HG02588 (cell line): ENCODE results near the gene RNF213.
"Not testable (repeated sequence)": the region's sequence is repeated elsewhere in the genome, so short reads cannot be mapped to it uniquely, and the experiment has no call there.

ENCODE experiments used
- ATAC-seq: cut with Tn5 transposase; IDR thresholded peaks from one replicate; pipeline ENCODE4 v1.9.1; 2021; ENCODE audit warnings: mild to moderate bottlenecking, moderate library complexity; ENCODE audit not compliant: unreplicated experiment

RNF213 gene

DNA sequence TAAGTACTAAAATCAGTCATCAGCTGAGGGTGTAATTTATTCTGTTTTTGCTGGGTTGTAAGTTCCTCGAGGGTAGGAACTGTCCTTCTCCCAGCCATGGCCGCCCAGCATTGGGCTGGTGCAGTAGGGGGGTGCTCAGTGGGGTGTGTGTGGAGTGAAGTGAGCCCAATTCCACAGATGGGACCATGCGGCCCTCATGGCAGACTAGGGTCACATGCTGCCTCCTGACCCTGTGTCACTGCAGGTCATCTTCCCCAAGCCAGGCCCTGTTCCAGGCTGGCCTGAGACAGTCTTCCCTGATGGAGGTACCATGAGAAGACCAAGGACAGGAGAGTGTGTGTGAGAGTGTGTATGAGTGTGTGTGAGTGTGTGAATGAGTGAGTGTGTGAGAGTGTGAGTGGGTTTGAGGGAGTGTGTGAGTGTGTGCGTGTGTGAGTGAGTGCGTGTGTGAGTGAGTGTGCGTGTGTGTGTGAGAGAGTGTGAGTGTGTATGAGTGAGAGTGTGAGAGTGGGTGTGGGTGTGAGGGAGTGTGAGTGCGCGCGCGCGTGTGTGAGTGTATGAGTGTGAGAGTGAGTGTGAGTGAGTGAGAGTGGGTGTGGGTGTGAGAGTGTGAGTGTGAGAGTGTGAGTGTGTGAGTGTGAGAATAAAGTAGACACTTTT is 36.7 kb upstream of the RNF213 start:
- ATAC-seq, result no peak

DNA sequence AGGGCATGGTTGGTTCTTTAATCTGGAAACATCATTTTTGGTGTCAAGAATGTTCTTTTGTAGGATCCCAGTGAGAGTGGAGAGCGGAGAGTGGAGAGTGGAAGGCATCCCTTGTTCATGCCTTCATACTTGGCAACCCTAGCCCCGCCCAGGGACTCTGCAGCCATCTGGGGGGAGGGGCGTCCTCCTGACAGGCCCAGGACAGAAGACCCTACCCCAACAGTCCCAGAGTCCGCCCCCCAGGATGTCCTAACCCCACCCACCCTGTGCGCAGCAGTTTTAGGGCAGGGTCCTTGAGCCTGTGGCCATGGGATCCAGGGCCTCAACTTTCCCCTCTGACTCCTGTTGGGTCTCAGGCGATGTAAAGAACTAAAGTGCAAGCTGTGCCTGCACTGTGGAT is 36.0 kb upstream of the RNF213 start:
- no peak for ATAC-seq

DNA sequence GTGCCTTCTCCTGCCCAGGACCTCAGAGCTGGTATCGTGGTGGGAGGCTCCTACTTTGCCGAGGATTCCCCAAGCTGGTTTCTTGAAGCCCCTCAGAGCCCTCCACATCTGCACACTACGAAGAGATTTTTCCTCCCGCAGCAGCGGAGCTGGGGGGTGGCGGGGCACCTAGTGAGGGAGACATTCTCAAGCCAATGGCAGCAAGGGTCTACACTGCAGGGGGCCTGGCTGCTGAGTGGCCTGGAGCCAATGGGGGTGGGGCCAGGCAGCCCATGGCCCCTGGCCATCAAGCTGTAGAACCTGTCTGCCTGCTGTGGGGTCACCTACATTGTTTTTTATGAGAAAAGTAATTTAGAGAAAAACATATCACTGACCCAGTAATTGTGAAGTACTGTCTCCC is 35.4 kb upstream of the RNF213 start:
- ATAC-seq, result no peak

GRCh38 chr17:80227156-80227555 is 33.5 kb upstream of the RNF213 start:
- no peak for ATAC-seq

DNA sequence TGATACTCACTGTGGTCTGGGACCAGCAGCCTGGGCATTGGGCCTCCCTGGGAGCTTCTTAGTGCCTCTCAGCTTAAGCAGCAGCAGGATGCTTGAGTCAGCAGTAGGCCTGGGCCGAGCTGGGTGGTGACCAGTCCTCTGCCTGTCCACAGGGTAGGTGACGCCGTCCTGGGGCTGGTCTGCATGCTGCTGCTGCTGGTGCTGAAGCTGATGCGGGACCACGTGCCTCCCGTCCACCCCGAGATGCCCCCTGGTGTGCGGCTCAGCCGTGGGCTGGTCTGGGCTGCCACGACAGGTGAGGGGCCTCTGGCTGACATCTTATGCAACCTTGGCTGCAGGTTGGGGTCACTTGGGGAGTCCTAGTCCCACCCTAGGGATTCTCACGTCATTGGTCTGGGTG is 33.0 kb upstream of the RNF213 start:
- ATAC-seq, result no peak

DNA sequence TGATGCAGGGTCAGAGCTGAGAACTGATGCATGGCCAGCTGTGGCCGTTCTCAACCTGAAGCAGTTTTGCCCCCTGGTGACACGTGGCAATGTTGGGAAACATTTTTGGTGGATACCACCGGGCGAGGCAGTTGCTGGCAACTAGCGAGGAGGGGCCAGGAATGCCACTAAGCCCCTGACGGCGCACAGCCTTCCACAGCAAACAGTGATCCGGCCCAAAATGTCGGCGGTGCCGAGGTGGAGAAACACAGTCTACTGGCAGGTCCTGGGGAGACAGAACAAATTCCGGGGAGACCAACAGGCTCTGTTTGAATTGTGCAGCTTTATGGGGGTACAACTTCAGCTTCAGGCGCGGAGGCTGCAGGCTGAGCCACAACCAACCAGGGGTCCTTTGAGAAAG is 32.2 kb upstream of the RNF213 start:
- no peak for ATAC-seq

- no peak for ATAC-seq
Observed at GRCh38 chr17:80229011-80229410, 31.6 kb upstream of the RNF213 start.

- ATAC-seq, result no peak
Observed at GRCh38 chr17:80232438-80232837, 28.2 kb upstream of the RNF213 start.

DNA sequence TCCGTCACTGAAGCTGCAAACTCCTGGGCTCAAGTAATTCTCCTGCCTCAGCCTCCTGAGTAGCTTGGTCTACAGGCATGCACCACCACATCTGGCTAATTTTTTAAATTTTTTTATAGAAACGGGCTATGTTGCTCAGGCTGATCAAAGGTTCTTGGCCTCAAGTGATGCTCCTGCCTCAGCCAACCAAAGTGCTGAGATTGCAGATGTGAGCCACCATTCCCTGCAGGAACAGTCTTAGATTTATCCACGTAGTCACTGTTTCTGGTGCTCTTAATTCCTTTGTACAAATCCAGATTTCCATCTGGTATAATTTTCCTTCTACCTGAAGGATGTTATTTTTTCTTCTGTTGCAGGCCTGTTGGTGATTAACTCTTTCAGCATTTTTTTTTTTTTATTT is 27.4 kb upstream of the RNF213 start:
- no peak for ATAC-seq

DNA sequence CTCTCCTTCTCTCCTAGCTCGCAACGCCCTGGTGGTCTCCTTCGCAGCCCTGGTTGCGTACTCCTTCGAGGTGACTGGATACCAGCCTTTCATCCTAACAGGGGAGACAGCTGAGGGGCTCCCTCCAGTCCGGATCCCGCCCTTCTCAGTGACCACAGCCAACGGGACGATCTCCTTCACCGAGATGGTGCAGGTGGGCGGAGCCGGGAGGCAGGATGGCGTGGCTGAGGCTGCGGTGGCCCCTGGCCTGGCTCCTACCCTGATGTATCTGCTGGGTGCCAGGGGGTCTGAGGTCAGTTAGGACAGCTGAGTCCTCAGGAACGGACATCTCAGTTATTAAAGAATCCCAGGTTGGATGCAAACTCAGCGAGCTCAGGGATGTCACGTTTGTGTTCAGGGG is 23.7 kb upstream of the RNF213 start:
- ATAC-seq, result no peak

DNA sequence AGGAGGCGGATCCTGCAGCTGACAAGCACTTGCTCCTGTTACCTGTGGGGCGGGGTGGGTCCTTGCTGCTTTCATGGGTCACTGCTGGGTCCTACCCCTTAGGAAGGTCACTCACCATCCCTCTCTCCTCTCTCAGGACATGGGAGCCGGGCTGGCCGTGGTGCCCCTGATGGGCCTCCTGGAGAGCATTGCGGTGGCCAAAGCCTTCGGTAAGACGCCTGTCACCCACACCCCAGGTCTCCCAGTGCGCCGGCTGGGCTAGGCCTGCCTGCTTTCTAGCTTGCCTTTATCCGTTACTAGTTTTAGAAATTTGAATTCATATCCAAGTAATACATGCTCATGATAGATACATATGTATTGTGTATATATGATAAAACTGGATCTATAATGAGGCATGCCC is 23.3 kb upstream of the RNF213 start:
- no peak for ATAC-seq

DNA sequence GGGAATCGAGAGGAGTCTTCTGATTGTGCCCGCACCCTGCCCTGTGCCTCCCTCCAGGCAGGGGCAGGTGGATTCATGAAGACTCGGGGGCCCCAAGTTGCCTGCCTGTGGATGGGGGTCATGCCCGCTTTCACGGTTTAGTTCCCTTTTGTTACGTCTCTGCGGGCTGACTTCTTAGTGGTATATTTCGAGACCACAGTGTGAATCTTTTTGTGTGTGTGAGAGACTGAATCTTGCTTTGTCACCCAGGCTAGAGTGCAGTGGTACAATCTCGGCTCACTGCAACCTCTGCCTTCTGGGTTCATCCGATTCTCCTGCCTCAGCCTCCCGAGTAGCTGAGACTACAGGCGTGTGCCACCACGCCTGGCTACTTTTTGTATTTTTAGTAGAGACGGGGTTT is 18.1 kb upstream of the RNF213 start:
- ATAC-seq, result no peak

DNA sequence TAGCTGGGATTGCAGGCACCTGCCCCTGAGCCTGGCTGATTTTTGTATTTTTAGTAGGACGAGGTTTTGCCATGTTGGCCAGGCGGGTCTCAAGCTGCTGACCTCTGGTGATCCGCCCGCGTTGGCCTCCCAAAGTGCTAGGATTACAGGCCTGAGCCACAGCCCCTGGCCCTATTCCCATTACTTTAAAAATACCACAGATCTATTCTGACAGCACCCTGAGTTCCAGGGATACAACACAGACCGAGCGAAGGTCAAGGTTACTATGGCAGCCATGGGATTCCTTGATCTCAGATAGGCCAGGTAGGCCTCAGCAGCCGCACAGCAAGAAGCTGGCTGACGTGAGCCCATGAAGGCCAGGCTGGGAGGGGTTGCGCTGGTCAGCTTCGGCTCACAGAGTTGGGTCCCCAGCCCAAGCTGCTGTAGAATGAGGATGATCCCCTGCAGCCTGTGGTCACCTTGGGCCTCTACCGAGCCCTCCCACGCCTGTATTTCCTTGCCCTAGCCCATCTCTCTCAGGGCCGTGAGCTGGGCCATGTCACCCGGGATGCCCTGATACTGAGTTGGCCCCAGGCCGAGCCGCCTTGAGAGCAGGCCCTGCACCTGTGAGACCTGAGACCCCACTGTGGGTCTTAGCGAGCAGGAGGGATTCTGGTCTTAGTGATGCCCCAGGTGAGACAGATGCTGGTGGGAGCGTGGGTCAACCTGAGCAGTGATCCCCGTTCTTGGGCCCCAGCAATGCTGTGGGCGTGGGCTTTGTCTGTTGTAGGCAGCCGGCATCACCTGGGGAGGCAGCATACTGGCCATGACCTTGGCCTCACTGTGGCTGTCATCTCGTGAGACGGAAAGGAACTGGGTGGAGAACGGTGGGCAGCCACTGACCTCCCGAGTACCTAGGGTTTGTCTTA is 16.9 kb upstream of the RNF213 start:
- ATAC-seq, result no peak

DNA sequence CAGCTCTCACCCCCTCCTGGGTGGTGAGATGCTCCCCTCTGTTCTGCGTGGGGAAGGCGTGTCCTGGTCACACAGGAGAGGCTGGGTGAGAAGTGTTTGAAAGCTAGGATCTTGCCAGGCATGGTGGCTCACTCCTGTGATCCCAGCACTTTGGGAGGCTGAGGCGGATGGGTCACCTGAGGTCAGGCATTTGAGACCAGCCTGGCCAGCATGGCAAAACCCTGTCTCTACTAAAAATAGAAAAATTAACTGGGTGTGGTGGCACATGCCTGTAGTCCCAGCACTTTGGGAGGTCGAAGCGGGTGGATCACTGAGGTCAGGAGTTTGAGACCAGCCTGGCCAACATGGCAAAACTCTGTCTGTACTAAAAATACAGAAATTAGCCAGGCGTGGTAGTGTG is 16.2 kb upstream of the RNF213 start:
- ATAC-seq, result not testable (repeated sequence)

GRCh38 chr17:80244871-80245509 is 15.7 kb upstream of the RNF213 start:
- no peak for ATAC-seq

- ATAC-seq, result no peak
Observed at GRCh38 chr17:80245566-80246265, 14.9 kb upstream of the RNF213 start.

GRCh38 chr17:80246266-80246681 is 14.4 kb upstream of the RNF213 start:
- no peak for ATAC-seq

DNA sequence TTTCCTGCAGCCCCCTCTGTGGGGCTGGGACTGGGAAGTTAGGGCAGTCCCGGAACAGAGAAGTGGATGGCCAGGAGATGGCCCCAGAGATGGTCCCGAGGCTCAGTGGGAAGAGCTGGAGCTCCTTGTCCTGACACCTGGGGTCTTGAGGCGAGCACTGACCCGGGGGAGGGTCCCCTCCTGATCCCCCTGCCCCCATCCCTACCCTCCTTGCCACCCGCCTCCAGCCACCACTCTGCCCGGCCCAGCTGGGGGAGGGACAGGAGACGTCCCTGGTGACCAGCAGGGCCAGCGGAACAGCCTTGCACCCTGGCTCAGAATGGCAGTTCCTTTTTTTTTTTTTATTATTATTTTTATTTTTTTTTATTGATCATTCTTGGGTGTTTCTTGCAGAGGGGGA is 13.9 kb upstream of the RNF213 start:
- no peak for ATAC-seq

- no peak for ATAC-seq
Observed at GRCh38 chr17:80247561-80247960, 13.1 kb upstream of the RNF213 start.

GRCh38 chr17:80248001-80248893 is 12.4 kb upstream of the RNF213 start:
- ATAC-seq, result no peak
